T-helper 1 cell treated with Interleukin-12 subunit alpha and Interleukin-12 subunit beta and Interleukin-4 antibody, amounts not matched to agents 30 μg/mL and 1 μg/mL, for 36 hours (primary cell): Measurements from ENCODE around the gene TAGLN.
A peak's percentile ranks its signal among the peaks of the same experiment; 100 is the strongest.

ENCODE experiments used
- H3K27ac Mint-ChIP-seq: one replicate; pipeline ENCODE4 v1.8.0; 2021; ENCODE audit warnings: mild to moderate bottlenecking, mixed read lengths
- H3K27me3 Mint-ChIP-seq: one replicate; pipeline ENCODE4 v1.8.0; 2021; ENCODE audit warnings: low read depth, mixed read lengths
- H3K36me3 Mint-ChIP-seq: one replicate; pipeline ENCODE4 v1.8.0; 2021; ENCODE audit warnings: low read depth, mixed read lengths
- H3K4me1 Mint-ChIP-seq: one replicate; pipeline ENCODE4 v1.8.0; 2021; ENCODE audit warnings: low read depth, mixed read lengths
- H3K4me3 Mint-ChIP-seq: one replicate; pipeline ENCODE4 v1.8.0; 2021; ENCODE audit warnings: mild to moderate bottlenecking, moderate library complexity, mixed read lengths
- H3K9me3 Mint-ChIP-seq: one replicate; pipeline ENCODE4 v1.8.0; 2021; ENCODE audit warnings: mixed read lengths

The TAGLN gene

DNA sequence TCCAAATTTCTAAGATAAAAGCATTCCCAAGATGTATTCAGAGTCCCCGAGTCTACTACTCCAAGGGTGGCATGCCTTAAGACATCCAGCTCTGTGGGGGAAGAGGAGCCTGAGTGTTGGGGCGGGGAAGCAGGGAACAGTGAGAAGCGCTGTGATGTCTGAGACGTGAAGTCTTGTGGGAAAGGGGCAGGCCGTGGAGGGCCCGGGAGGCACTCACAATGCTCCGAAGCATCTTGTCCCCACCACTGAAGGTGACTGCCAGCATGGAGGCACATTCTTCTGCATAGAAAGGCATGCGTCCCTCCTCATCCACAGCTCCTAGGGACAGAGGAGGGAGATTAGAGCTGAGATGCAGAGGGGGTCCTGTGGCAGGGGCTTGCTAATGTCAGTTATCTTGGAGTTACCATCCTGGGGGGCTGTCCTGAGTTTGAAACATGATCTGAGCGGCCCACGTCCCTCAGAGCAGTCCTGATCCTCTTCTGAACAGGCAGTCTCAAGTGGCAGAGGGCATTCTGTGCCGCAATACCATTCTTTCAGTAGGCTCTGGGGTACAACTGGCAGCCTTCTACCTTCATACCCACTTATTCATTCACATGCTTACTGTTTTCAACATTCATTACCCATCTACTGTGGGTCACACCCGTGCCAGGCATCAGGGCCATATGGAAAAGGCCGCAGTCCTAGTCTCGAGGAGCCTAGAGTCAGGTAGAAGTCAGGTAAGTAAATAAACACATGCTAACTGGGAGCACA lies 24.0 kb downstream of the TAGLN start:
- peaks cover 61% of the 10 kb centered on the region for H3K36me3 Mint-ChIP-seq

DNA sequence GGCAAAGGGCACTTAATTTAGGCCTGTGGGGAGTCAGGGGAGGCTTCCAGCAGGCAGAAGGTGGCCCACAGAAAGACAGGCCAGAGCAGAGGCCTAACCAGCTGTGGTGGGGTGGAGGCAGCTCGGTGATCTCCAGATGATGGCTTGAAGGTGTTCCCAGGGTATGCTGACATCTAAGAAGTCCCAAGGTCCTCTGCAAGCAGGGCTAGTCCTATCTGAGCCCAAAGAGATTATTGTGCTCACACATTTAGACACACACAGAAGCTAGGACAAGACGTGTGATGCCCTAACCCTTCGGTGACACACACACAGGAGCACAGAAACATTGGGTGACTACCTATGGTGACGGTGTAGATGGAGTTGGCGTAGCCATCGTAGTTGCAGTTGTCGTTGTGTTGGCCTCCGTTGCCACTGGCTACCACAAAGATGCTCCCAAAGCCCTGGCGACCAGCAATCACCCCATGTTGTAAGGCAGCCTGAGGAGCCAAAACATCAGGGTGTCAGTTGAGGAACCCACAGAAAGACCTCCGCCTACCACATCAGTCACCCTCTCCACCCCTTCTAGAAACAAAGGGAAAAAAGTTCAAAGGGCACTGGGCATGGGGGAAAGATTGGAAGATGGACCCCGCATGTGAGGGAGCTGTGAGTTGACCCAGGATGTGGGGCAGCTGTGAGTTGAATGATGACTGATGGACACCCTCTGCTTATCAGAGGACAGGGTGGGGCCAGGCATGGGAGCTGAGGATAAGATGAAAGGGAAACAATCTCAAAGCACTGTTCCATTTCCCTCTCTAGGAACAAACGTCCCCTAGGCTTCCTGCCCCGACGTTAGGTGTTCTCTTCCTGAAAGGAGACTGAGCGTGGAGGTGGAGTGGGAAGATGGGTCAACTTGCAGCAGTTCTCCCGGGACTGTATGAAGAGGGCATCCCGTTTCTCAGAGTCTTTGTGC lies 24.8 kb downstream of the TAGLN start:
- Mint-ChIP-seq H3K9me3 (no peaks in the 10 kb centered on the region), H3K27me3 (no peaks in the 10 kb centered on the region), H3K36me3 (peaks cover 60% of the 10 kb centered on the region), H3K4me1 (peaks cover 15% of the 10 kb centered on the region), H3K4me3 (no peak overlapping the region), H3K27ac (no peak overlapping the region)

More for the DNA sequence above, 24.0 kb downstream of the TAGLN start:
- no peak overlapping the region for H3K27ac Mint-ChIP-seq
- no peaks in the 10 kb centered on the region for H3K9me3 Mint-ChIP-seq
- peaks cover 16% of the 10 kb centered on the region for H3K4me1 Mint-ChIP-seq
- H3K27me3 Mint-ChIP-seq = no peaks in the 10 kb centered on the region
- H3K4me3 Mint-ChIP-seq = no peak overlapping the region

DNA sequence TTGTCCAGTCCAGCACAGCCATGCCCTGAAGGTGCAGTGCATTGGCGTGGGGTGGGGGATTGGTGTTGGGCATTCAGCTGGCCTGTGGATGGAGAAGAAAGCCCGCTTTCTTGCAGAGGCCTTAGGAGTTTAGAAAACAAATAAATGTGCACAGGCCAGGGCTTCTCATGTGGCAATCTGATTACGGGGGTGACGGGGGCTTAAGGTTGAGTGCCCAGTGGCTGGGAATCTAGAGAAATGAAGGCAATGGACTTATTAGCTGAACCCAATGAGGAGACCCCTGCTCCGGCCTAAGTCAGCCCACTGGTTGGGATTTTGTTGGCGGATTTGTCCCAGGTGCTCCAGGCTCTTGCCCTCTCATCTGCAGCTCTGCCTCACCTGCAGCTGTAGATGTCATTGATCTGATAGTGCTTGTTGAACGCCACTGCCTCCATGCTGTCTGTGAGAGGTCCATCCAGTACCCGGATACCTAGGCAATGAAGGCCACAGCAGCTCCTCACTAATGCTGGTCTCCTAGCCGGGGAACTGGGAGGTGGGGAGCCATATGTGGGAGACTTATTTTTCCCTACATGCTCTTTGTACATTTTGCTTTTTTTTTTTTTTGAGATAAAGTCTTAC lies 26.5 kb downstream of the TAGLN start:
- H3K4me1 Mint-ChIP-seq = peaks cover 25% of the 10 kb centered on the region
- H3K9me3 Mint-ChIP-seq = no peaks in the 10 kb centered on the region
- no peak overlapping the region for H3K27ac Mint-ChIP-seq
- H3K4me3 Mint-ChIP-seq = no peak overlapping the region
- no peaks in the 10 kb centered on the region for H3K27me3 Mint-ChIP-seq
- H3K36me3 Mint-ChIP-seq = peaks cover 55% of the 10 kb centered on the region

DNA sequence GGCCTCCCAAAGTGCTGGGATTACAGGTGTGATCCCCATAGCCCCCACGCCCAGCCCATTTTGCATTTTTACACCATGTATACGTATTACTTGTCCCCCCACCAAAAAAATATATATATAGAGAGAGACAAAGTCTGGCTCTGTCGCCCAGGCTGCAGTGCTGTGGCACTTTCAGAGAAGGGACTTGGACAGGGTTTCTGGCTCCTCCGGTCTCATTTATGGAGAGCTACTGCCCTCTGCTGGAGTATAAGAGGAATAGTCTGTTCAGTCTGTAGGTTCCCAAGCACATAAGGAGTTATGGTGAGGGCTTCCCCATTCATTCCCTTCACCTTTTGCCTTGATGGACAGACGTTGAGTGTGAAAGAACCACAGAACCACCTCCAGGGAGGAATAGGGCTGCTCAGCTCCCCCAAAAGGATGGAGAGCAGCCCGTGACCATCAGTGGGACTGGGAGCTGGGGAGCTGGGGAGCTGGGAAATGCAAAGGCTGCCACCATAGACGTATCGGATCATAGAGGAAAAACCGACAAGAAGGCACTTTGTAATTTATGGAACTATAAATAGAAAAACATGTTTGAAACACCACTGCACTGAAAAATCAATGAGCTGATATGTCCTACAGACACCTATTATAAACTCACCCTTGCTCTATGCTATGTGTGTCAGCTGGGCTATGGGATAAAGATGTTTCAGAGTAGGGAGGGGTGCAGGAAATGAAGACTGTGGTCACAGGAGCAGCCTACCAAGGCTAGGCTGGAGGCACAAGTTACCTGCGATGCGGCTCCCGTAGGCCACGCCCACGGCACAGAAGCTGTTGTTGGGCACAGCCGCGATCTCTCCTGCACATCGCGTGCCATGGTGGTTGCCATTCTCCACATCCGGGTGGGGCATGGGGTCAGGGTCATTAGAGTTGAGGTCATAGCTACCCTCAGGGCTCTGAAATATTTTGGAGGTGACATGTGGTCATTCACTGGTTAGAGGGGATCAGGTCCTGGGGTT lies 27.5 kb downstream of the TAGLN start:
- Mint-ChIP-seq H3K9me3 (no peaks in the 10 kb centered on the region), H3K27ac (no peak overlapping the region), H3K27me3 (no peaks in the 10 kb centered on the region), H3K4me3 (no peak overlapping the region), H3K36me3 (peaks cover 58% of the 10 kb centered on the region), H3K4me1 (peaks cover 34% of the 10 kb centered on the region)

DNA sequence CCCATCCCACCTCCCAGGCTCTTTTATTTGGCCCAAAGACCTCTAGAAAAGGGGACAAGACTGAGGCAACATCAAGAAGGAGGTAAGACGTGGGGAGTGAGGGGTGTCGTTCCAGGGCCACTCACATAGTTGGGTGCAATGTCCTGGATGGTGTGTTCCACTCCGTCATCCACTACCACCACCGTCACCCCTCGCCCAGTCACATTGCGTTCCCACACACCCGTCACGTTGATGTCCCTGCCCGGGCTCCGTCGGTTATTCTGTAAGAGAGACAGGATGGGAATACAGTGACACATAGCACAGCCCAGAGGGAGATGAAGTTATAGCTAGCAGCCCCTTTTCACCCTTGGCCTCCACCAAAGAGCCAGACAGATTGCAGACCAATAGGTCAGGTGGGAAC lies 28.9 kb downstream of the TAGLN start:
- Mint-ChIP-seq H3K27me3 (no peaks in the 10 kb centered on the region), H3K36me3 (peaks cover 52% of the 10 kb centered on the region), H3K27ac (peak overlapping the region; percentile 55), H3K4me3 (peak overlapping the region; percentile 39), H3K4me1 (peaks cover 36% of the 10 kb centered on the region), H3K9me3 (no peaks in the 10 kb centered on the region)

DNA sequence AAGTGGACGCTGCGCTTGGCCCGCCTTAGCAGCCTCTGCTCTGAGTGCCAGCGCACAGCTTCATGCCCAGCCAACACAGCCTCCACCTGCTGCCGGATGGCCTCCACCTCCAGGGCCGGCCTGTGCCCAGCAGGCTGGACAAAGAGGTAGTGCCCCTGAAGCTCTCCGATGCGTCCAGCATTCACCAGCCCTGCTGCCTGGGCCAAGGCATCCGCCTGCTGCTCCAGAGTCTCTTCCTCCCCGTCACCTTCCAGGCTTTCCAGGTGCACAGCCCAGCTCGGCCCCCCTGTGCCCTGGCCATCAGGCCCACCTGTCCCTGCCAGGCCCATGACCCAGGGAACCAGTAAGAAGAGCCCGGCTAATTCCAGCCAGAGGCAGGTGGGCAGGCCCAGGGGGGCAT lies 30.2 kb downstream of the TAGLN start:
- H3K27ac Mint-ChIP-seq = peak overlapping the region; percentile 96
- H3K27me3 Mint-ChIP-seq = no peaks in the 10 kb centered on the region
- H3K4me1 Mint-ChIP-seq = peaks cover 49% of the 10 kb centered on the region
- peaks cover 46% of the 10 kb centered on the region for H3K36me3 Mint-ChIP-seq
- H3K4me3 Mint-ChIP-seq = peak overlapping the region; percentile 91
- no peaks in the 10 kb centered on the region for H3K9me3 Mint-ChIP-seq

DNA sequence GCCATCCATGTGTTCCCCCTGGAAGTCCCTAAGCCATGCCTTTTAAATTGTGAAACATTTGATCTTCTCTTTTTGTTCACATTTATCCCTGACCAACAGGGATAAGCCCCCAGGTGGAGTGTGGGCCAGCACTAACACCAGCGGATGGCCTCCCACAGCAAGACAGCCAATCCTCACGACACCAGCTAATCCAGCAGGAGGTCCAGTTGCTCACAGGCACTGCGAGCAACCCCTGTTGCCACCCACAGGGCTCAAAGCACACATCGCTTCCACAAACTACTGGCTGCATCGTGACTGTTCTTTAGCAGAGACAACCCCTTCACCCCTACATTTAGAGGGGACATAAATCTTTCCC lies 30.7 kb downstream of the TAGLN start:
- peaks cover 41% of the 10 kb centered on the region for H3K36me3 Mint-ChIP-seq
- H3K4me3 Mint-ChIP-seq = peak overlapping the region; percentile 91
- H3K9me3 Mint-ChIP-seq = no peaks in the 10 kb centered on the region
- H3K4me1 Mint-ChIP-seq = peaks cover 50% of the 10 kb centered on the region
- peak overlapping the region; percentile 96 for H3K27ac Mint-ChIP-seq
- H3K27me3 Mint-ChIP-seq = no peaks in the 10 kb centered on the region

DNA sequence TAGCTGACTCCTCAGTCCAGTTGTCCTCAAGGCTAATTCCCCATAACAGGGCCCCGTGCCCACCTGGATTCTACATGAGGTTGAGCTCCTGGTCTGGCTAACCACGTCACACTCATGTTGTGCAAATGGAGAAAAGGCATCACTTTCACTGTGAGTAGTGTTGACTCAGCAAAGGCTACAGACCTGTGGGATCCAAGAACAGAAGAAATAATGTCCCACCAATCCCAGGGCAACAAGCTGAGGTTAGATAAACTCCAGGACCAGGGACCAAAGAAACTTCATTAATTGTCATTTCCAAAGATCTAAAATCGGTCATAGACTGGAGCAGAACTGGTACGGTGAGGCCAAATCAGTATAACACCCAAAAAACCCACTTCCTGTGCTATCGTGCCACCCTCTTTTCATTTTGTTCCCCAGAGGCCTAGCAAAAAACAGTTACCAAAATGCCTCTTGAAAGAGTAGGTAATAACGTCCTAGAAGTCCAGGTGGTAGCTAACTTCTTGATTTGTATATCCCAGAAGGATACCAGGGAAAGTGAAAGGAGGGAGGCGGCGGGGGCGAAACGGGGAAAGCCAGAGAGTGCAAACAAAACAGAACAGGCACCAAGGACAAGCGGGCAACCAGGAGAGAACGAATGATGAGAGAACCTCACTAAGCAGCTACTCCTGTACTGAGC lies 31.3 kb downstream of the TAGLN start:
- Mint-ChIP-seq H3K36me3 (peaks cover 37% of the 10 kb centered on the region), H3K9me3 (no peaks in the 10 kb centered on the region), H3K4me1 (peaks cover 50% of the 10 kb centered on the region), H3K27ac (peak overlapping the region; percentile 96), H3K4me3 (peak overlapping the region; percentile 91), H3K27me3 (no peaks in the 10 kb centered on the region)

DNA sequence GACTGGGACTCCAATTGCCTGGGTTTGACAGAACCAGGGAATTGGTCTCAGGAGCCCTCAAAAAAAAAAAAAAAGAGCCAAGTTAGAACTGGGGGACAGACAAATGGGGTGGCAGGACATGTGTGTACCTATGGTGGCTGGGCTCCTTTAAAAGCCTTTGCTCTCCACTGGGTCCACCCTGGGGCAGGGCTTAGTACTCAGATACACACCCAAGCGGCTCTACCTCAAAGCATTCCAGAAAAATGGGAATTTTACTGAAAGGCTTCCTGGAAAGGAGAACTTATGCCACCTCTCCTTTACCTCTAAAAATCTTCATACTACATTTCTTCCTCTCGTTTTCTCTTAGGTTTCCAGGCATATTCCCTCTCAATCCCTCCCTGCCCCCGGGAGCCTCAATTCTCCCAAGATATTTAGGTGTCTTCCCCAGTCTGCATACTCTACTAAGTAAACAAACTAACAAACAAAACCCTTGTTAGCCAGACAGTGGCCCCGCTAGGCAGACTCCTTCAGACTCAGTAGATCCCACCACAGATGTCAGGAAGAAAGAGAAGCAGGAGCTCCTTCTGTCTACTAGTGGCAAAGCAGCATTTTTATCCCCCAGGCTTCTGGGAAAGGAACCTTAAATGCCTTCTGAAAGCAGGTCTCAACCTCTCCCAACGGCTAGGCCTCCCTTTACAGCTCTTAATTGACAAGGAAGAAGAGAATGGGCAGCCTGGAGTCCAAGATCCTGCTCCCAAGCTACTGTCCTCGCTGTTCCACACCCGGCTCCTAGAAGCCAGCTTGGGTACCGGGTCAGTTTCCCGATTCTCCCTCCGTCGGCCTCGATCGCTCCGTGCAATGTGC lies 32.0 kb downstream of the TAGLN start:
- Mint-ChIP-seq H3K27ac (peak overlapping the region; percentile 96), H3K9me3 (no peaks in the 10 kb centered on the region), H3K27me3 (no peaks in the 10 kb centered on the region), H3K4me3 (peak overlapping the region; percentile 91), H3K4me1 (peaks cover 50% of the 10 kb centered on the region), H3K36me3 (peaks cover 36% of the 10 kb centered on the region)

DNA sequence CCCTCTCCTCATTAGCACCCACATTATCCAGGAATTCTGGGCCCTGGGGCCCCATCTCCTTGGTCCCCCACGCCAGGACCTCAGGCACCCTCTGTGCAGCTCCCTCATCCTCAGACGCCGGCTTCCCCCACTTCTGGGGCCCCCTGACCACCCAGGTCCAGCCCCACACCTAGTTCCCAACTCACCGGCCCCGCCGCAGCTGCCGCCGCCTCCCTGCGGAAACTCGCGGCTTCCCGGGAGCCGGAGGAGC lies 32.6 kb downstream of the TAGLN start, which contains the start of gene PCSK7:
TSS of gene PCSK7 (minus strand) at position 232 of the 250 bp plus-strand sequence. CDS start 2,229 bp downstream, outside the sequence.
- H3K27ac Mint-ChIP-seq = peak within 1 kb of the TSS; percentile 99
- H3K9me3 Mint-ChIP-seq = no peaks in the 10 kb centered on the region
- H3K4me3 Mint-ChIP-seq = peak within 1 kb of the TSS; percentile 96
- peaks cover 30% of the 10 kb centered on the region for H3K36me3 Mint-ChIP-seq
- H3K4me1 Mint-ChIP-seq = peaks cover 45% of the 10 kb centered on the region
- no peaks in the 10 kb centered on the region for H3K27me3 Mint-ChIP-seq

DNA sequence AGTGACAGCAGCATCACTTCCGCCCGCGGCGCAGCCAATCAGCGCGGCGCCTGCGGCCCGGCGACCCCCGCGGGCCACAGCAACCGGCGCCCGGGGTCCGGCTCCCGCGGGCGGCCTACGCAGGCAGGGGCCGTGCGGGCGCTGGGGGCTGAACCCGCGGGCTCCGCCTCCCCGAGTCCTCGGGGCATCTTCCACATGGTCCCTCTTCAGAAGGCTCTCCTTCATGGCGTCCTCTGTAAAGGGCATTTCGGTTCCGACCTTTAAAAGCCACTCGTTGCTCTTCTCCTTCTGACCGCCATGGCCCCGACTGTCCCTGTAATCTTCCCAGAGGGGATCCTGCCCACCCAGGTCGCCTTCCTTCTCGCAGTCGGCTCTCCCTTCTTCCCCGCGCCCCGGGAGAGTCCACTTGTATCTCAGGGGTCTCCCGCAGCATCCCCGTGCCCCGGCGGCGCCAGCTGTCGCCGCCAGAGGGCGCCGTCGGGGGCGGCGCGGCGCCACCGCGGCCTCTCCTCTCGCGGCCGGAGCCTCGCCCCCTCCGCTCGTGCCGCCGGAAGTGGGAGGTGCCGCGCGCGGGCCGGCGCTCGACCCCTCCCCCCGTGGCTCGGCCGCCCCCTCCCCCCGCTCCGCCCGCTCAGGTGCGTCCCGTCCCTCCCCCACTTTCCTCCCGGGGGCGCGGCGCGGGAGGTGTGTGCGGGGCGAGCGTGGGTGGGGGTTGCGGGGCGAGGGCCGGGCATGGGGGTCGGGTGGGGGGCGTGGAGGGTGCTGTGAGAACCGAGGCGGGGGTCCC lies 33.1 kb downstream of the TAGLN start, which contains the start of gene RNF214:
TSS of gene RNF214 (plus strand) at position 580 of the 787 bp plus-strand sequence. CDS start 1,602 bp downstream, outside the sequence.
- Mint-ChIP-seq H3K9me3 (no peaks in the 10 kb centered on the region), H3K4me1 (peaks cover 40% of the 10 kb centered on the region), H3K27me3 (no peaks in the 10 kb centered on the region), H3K4me3 (peak within 1 kb of the TSS; percentile 96), H3K27ac (peak within 1 kb of the TSS; percentile 99), H3K36me3 (peaks cover 26% of the 10 kb centered on the region)

DNA sequence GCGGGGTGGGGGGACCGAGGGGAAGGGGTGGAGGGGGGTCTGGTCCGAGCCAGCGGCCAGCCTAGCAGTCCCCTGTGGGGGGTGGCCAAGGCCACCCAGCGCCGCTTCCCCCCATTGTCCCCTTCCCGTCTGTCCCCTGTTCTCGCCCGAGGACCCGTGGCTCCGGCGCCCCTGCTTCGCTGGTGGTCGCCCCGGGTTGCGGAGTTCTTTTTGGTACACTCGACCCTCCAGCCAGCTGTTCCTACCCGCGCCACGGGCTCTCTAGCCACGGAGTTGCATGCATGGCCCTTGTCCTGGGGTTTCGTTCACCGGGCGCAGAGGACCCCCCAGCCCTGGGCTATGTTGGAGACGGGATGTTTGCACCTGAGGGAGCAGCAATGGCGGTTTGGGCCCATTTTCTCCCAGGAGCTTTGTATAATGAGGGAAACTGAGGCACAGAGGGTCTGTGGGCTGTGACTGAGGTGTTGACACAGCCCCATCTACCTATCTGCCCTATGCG lies 33.8 kb downstream of the TAGLN start:
- Mint-ChIP-seq H3K36me3 (peaks cover 22% of the 10 kb centered on the region), H3K9me3 (no peaks in the 10 kb centered on the region), H3K27me3 (no peaks in the 10 kb centered on the region), H3K27ac (peak overlapping the region; percentile 75), H3K4me3 (peak overlapping the region; percentile 80), H3K4me1 (peaks cover 40% of the 10 kb centered on the region)
